ENCODE data around the gene DDX39A. TPM values are rescaled to one million over a fixed set of nuclear protein-coding genes. Genes with fewer than 3 reads are reported as not detected.

The DDX39A gene
- total and polyA plus RNA-seq, 2 of the 13 experiments (the other 11 are each of a cell fraction or from before 2014, with no cell fraction given): 34.6 to 90.4 TPM

- TF ChIP-seq AGO2 (optimal IDR thresholded peaks at IDR 0.05; ENCODE audit: low read depth, low read length) (peak; percentile 53), ZKSCAN8 (CRISPR knock-in tag; IDR thresholded peaks at IDR 0.05; ENCODE audit: borderline replicate concordance) (no peak)
- POLR2A ChIA-PET: no interaction called here
Measured at GRCh38 chr19:14409146-14410023, 9.8 kb downstream of the DDX39A start.

GRCh38 chr19:14408491-14409145, 10.5 kb downstream of the DDX39A start:
- H4K20me1 ChIP-seq (ENCODE audit: insufficient read depth, low read length): 0 out of 2 replicates have a peak, but pooled peaks cover 5% of the 10 kb centered on the region
- in situ Hi-C loops (cut with HindIII; ENCODE audit: extremely low pct_ligation_motif_present, low pct_unique_long_range_greater_than_20kb) (loop anchor here (5.0 to 25.0 kb wide), 2 partner anchors 46 to 521 kb away; partner anchors contain the start of gene NANOS3), intact Hi-C loops (cut with micrococcal nuclease; ENCODE audit: unreplicated experiment) (no loop called here)
- H2AFZ ChIP-seq (ENCODE audit: low read length): no peak overlapping the region
- H3K4me3 ChIP-seq (replicated peaks in 1 of 3; ENCODE audit: insufficient read depth in 1 of 3, low read depth in 2 of 3, low read length in 3 of 3): no peak overlapping the region
- H3K36me3 ChIP-seq (replicated peaks in 1 of 2; ENCODE audit: control insufficient read depth in 1 of 2, insufficient read depth in 2 of 2, low read length in 2 of 2): peaks cover 40 to 58% of the 10 kb centered on the region in 2 experiments; a peak in 4 of 5 replicates
- 93% methylated on average over 20 of the region's 20 CpGs for WGBS (ENCODE audit: low lambda C conversion rate)
- BruUV-seq (replicated peaks): no TSS peak
- FAIRE-seq (no peak), ATAC-seq (no peak), DNase-seq (ENCODE audit: low spot score) (no peak)
- ChIA-PET CTCF (ENCODE audit: low intra/inter-chr PET ratio, low total read pairs) (no interaction called here), POLR2A (no interaction called here)
- H3K4me1 ChIP-seq (ENCODE audit: insufficient read depth, low read length): 0 out of 2 replicates have a peak, but pooled peaks cover 10% of the 10 kb centered on the region
- H3K9me3 ChIP-seq (ENCODE audit: low read length): no peaks in the 10 kb centered on the region
- no peak overlapping the region for H3K4me2 ChIP-seq (ENCODE audit: low read depth, low read length)
- no peak overlapping the region for H3K9ac ChIP-seq (ENCODE audit: insufficient read depth, low read depth, low read length)
- peaks cover 8% of the 10 kb centered on the region for H3K79me2 ChIP-seq (ENCODE audit: insufficient read depth, low read length)
- H3K27ac ChIP-seq (ENCODE audit: extremely low read length, insufficient read depth, low read length): no peak overlapping the region
- H3K27me3 ChIP-seq (ENCODE audit: control insufficient read depth in 1 of 2, insufficient read depth in 2 of 2, low read length in 2 of 2): no peaks in the 10 kb centered on the region
- TF ChIP-seq ATF4 (CRISPR knock-in tag; IDR thresholded peaks at IDR 0.05) (no peak), MAFF (IDR thresholded peaks at IDR 0.05; ENCODE audit: low read depth, low read length) (no peak), KAT2B (IDR thresholded peaks at IDR 0.05; ENCODE audit: borderline replicate concordance, low read depth, low read length) (no peak), NR2F1 (CRISPR knock-in tag; IDR thresholded peaks at IDR 0.05) (no peak), TP53 (CRISPR knock-in tag; conservative IDR thresholded peaks at IDR 0.05) (no peak), ZNF335 (CRISPR knock-in tag; IDR thresholded peaks at IDR 0.05) (no peak), ZNF713 (CRISPR knock-in tag; IDR thresholded peaks at IDR 0.05) (no peak), FOXA3 (CRISPR knock-in tag; IDR thresholded peaks at IDR 0.05) (no peak), ZNF883 (CRISPR knock-in tag; IDR thresholded peaks at IDR 0.05; ENCODE audit: not compliant biosample characterization) (no peak), ZMAT3 (CRISPR knock-in tag; conservative IDR thresholded peaks at IDR 0.05) (no peak), IKZF1 (IDR thresholded peaks at IDR 0.05) (no peak), KLF6 (CRISPR knock-in tag; IDR thresholded peaks at IDR 0.05) (no peak), KLF16 (CRISPR knock-in tag; IDR thresholded peaks at IDR 0.05) (no peak)

More at GRCh38 chr19:14409146-14410023, 9.8 kb downstream of the DDX39A start:
- H4K20me1 ChIP-seq (ENCODE audit: insufficient read depth, low read length): 0 out of 2 replicates have a peak, but pooled peaks cover 8% of the 10 kb centered on the region
- no peak overlapping the region for H2AFZ ChIP-seq (ENCODE audit: low read length)
- H3K27me3 ChIP-seq (ENCODE audit: control insufficient read depth in 1 of 2, insufficient read depth in 2 of 2, low read length in 2 of 2): no peaks in the 10 kb centered on the region
- BruUV-seq (replicated peaks): TSS peak; percentile 42
- H3K4me2 ChIP-seq (ENCODE audit: low read depth, low read length): no peak overlapping the region
- CTCF ChIA-PET (ENCODE audit: low intra/inter-chr PET ratio, low total read pairs): no interaction called here
- no peak overlapping the region for H3K27ac ChIP-seq (ENCODE audit: extremely low read length, insufficient read depth, low read length)
- H3K9me3 ChIP-seq (ENCODE audit: low read length): no peaks in the 10 kb centered on the region
- DNase-seq (ENCODE audit: low spot score) (no peak), ATAC-seq (no peak), FAIRE-seq (no peak)
- no peak overlapping the region for H3K4me3 ChIP-seq (replicated peaks in 1 of 3; ENCODE audit: insufficient read depth in 1 of 3, low read depth in 2 of 3, low read length in 3 of 3)
- 0 out of 2 replicates have a peak, but pooled peaks cover 10% of the 10 kb centered on the region for H3K4me1 ChIP-seq (ENCODE audit: insufficient read depth, low read length)
- H3K36me3 ChIP-seq (replicated peaks in 1 of 2; ENCODE audit: control insufficient read depth in 1 of 2, insufficient read depth in 2 of 2, low read length in 2 of 2): peaks cover 40 to 61% of the 10 kb centered on the region in 2 experiments; a peak in 4 of 5 replicates
- 96% methylated on average over 13 of the region's 38 CpGs for WGBS (ENCODE audit: low lambda C conversion rate)
- intact Hi-C loops (cut with micrococcal nuclease; ENCODE audit: unreplicated experiment): no loop called here
- in situ Hi-C loops (cut with HindIII; ENCODE audit: extremely low pct_ligation_motif_present, low pct_unique_long_range_greater_than_20kb): loop anchor here (5.0 to 25.0 kb wide), 2 partner anchors 47 to 522 kb away; partner anchors contain the start of gene NANOS3
- no peak overlapping the region for H3K9ac ChIP-seq (ENCODE audit: insufficient read depth, low read depth, low read length)
- H3K79me2 ChIP-seq (ENCODE audit: insufficient read depth, low read length): peaks cover 15% of the 10 kb centered on the region
